Frontal cortex (tissue), 4 donors: ENCODE data around the gene RBPJL. TPM values are rescaled to one million over a fixed set of nuclear protein-coding genes. Genes with fewer than 3 reads are reported as not detected.

ENCODE experiments used
- DNase-seq, 2 donors: peaks; one replicate each; pipeline ENCODE4 v3.0.0; 2012; ENCODE audit warnings: low spot score in 2 of 2
- FAIRE-seq: peaks from 2 replicates; lab custom pipeline; 2012; peaks lifted over from hg19 to GRCh38; lab: Jason Lieb, UNC
- total RNA-seq: library from RNA; depleted of rRNA; stranded (reverse); fragments of >200 nt; gene quantifications from one replicate; pipeline ENCODE4 v1.2.3, GENCODE V29; 2014
- donor health status: control.
- donor health status: control.
- donor health status: control.

The RBPJL gene
- total RNA-seq, 1 donor from 2014 or later, result not detected

DNA sequence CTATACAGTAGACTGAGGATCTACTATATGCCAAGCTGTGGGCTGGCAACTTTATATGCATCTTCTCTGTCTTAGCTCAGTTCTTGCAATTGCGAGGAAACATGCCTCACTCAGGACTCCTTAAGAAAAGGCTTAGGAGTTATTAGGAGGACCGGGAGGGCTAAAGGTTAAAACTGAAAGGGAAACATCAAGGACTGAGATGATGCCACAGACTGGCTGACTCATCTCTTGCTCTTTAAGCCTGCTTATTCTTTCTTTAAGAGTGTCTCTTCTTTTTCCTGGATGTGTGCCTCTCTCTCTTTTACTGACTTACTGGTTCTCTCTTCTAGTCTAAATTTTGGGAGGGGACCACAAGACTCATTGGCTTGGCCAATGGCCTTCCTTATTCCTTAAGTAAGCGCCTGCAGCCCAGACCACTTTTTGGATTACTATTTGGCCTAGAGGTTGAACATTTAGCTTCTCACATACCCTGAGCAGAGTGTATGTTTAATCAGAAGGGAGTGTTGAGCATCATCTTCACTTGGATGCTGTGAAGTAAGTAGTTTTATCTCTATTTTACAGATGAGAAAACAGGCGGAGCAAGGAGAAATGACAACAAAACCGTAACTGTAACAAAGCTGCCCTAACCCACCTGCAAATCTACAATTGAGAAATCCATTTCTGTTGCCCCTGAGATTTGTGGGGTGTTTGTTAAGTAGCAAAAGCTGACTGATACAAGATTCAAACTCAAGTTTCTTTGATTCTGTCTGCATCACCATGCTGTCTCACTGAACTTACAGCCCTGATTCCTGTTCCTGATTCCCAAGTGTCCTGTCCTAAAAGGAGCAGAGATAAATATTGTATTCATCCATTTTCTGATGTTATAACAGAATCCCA is 48.8 kb downstream of the RBPJL start:
- FAIRE-seq, result no peak
- no peak for DNase-seq

DNA sequence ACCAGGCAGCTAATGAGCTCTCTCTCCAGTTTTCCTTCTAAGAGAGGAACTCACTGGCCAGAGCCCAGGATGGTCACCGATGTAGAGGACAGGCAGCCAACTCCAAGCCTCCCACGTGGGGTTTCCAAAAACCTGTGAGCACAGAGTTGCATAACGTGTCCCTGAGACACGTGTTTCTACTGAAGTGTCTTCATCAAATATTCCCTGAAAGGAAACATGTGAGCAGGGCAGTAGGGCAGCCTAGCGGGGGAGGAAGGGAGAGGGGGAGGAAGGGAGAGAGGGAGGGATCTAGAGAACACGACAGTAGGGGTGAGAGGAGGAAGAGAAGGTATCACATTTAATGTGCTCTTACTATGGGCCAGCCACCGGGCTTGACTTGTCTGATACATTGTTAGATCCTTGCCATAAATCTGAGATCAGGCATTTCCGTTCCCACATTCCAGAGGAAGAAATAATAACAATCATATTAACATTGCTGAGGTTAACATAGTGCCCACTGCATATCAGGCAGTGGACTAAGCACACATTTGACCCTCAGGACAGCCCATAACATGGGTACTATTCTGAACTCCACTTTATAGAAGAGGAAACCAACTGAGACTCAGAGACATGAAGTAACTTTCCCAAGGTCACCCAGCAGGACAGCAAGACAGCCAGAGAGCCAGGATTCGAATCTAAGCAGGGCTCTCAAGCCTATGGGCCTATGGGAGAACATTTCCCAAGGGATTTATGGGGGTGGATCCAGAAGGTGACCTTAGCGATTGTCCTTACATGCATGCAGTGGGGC is 51.8 kb downstream of the RBPJL start:
- peak in 1 of 2 donors; percentile 62 for DNase-seq
- no peak for FAIRE-seq

DNA sequence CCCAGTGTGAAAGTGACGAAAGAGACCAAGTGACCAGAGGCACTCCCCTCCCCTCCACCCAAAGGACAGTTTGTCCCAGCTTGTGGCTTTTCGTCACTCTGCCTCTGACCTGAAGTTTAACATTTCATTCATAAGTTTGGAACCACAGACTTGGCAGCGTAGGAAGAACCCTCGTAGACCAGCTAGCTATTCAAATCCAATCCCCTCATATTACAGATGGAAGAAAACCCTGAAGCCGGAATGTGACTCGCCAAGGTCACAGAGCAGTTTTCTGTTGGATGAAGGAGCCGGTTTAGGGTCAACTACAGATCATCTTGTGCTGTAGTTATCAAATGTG is 52.4 kb downstream of the RBPJL start:
- FAIRE-seq (no peak), DNase-seq (no peak)

DNA sequence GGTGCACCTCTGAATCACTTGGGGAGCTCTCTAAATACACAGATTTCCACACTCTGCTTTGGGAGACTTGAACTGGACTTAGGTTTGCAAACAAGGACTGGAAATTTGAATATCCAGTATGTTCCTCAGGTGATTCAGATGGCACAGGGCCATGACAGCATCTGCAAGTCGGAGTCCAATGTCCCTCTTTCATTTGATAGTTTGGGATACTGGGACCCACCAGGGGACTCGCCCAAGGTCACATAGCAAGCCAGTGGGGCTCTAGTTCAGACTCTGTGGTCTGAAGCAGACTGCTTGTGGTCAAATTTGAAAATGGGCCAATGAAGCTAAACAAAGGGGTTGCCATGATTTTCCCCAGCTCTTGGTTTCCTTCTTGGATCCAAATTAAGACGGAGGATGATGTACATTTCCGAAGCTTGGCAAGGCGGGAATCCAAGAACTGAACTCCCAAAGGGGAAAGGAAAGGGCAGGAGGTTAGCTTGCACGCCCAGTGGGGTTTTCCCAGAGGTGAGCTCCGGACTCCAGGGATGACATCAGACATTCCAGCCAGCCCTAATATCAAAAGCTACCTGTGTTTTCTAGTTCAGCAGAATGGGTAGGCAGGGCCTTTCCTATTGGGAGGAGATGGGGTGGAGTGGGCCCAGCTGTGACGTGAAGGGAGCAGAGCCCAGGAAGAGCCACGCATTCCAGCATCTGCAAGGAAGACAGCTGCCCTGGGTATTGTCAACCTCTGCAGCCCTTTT is 52.9 kb downstream of the RBPJL start:
- DNase-seq, result no peak
- FAIRE-seq, result no peak

DNA sequence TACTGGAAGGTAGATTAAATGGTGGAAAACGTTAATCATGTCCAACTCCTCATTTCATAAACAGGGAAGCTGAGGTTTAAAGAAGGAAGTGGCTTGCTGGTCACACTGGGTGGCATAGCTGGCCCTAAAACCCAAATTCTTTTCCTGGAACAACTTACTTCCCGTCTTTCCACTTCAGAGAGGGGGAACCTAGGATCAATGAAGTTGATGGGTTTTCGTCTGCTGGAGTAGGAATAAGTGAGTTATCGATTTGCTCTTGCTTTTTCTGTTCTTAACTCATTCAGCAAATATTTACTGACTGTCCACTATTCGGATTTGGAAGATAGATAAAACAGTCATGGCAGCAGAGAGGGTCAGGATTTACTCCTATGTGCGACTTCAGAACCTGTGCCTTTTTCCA is 55.2 kb downstream of the RBPJL start:
- FAIRE-seq (no peak), DNase-seq (no peak)

DNA sequence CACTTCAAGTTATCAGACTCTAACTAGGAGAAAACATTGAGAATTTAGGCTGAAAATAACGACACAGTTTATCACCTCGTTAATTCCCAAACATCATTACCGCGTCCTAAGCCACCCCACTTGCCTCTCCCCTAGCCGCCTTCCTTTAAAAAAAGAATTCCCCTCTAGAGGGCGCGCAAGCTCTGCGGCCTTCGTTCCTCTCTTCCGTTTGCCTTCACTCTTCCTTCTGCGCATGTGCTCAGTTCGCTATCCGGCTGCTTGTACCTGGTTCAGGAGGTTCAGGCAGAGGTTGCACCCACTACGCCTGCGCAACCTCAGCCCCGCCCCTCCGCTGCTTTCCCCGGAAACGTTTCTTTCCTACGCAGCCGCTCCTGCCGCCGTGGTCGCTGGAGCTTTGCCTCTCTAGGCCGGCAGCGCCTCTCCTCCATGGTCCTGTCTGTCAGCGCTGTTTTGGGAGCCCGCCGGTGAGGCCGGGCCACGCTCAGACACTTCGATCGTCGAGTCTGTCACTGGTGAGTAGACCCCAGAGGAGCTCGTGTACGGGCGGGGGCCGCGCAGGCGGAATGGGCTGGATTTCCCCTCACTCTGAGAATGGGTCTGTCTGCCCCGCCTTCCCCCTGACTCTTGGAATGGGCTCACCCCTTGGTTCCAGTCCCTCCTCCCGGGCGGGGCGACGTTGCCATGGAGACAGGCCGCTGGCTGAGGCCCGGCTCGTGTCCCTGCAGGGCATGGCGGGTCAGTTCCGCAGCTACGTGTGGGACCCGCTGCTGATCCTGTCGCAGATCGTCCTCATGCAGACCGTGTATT is 56.4 kb downstream of the RBPJL start, which contains the start of gene SYS1:
TSS of gene SYS1 (plus strand) at position 353 of the 807 bp plus-strand sequence. CDS start at position 729, 376 bp downstream.
- no peak for FAIRE-seq
- DNase-seq, result peak; percentile 80 to 94

DNA sequence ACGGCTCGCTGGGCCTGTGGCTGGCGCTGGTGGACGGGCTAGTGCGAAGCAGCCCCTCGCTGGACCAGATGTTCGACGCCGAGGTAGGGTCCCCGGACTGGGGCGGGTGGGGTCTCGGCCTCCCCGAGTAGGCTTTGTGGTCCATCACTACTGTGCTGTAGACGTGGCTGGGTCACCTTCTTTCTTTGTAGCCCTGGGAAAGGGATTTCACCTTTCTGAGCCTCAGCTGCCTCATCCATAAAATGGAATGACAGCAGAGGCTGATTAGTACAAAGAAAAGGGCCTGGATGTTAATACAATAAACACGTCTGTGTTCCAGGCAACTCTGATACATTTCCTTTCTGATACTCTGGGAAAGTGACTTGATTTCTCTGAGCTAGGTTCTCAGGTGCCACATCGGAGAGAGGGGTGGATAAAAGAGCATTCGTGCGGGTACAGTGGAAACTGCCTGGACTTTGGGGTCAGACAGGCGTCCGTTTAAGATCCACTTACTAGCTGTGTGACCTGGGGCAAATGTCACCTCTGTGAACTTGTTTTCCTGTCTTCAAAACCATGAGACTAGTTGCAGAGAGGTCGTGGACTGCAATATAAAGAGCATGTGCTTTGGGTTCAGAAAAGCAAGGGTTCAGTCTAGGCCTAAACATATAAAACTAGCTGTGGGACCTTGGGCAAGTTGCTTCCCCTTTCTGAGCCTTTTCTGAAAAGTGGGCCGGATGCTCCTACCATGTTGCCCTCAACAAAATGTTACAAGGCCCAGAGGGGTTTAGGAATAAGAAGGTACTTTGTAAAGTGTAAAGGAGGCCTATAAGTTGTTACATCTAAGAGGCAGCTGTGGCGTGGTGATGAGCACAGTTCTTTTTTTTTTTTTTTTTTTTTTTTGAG is 57.2 kb downstream of the RBPJL start:
- FAIRE-seq (no peak), DNase-seq (no peak)

DNA sequence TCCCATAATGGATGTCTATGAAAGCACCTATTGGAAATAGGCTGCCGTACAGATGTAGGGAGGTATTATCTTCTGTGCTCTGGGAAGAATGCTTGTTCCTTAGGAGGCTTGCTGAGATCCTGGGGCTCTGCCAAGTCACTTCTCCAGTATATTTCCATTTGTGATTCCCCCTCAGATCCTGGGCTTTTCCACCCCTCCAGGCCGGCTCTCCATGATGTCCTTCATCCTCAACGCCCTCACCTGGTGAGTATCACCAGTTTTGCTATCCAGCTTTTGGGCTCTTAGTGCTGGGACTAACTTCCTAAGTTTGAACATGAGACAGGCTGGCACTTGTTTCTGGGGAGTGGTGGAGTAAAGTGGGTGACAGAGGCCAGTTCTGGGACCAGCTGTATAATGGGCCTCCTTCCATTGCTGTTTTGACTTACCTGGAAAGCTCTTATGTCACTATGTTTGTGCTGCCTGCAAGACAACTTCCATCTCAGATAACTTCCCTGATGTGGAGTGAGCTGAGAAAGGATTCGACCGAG is 58.9 kb downstream of the RBPJL start:
- no peak for FAIRE-seq
- no peak for DNase-seq

DNA sequence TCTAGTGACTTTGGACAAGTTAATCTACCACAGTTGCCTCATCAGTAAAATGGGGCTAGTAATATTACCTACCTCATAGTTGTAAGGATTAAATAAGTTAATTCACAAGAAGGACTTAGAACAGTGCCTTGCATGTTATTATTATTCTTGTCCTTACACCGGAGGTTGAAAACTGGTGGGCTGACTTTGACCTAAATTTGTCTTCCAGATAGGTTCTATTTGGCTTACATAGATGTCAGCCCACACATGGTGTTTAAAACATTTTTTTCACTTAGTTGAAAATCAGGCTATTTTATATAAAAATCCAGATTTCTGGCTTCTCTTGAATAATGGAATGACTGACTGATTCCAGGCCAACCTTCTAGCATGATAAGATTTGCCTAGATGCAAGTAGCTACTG is 59.6 kb downstream of the RBPJL start:
- FAIRE-seq, result no peak
- DNase-seq, result no peak

DNA sequence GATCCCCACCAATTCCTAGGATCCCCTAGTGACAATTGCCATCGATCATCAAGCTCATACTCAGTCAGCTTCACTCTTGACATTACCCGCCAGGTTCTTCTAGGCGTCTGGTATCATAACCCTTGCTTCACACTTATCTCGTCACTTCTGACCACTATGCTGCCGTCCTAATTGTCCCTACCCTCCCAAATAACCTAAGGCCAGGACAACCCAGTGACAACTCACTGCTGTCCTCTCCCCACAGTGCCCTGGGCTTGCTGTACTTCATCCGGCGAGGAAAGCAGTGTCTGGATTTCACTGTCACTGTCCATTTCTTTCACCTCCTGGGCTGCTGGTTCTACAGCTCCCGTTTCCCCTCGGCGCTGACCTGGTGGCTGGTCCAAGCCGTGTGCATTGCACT is 60.0 kb downstream of the RBPJL start:
- FAIRE-seq (no peak), DNase-seq (no peak)

DNA sequence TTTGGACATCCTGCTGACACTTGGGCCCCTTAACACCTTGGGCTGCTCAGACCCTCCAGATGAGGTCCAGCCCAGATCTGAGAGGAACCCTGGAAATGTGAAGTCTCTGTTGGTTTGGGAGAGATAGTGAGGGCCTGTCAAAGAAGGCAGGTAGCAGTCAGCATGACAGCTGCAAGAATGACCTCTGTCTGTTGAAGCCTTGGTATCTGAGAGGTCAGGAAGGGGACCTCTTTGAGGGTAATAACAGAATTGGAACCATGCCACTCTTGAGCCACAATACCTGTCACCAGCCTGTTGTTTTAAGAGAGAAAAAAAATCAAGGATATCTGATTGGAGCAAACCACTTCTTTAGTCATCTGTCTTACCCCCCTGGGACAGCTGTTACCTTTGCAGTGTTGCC is 60.5 kb downstream of the RBPJL start:
- DNase-seq, result no peak
- no peak for FAIRE-seq

Other genes starting within 250 kb of the RBPJL start
- 1.2 TPM for gene KCNS1, start 205.7 kb upstream of the RBPJL start, total RNA-seq
- gene WFDC5, start 191.7 kb upstream of the RBPJL start, total RNA-seq, result not detected
- gene WFDC12, start 182.4 kb upstream of the RBPJL start, total RNA-seq, result not detected
- not detected for gene PI3, start 131.9 kb upstream of the RBPJL start, total RNA-seq
- gene SEMG1, start 99.8 kb upstream of the RBPJL start, total RNA-seq, result not detected
- gene SEMG2, start 85.5 kb upstream of the RBPJL start, total RNA-seq, result not detected
- 0.41 TPM for gene SLPI, start 52.3 kb upstream of the RBPJL start, total RNA-seq
- gene MATN4, start 1.5 kb downstream of the RBPJL start, total RNA-seq, result under 0.01 TPM
- gene SDC4, start 41.6 kb downstream of the RBPJL start, total RNA-seq, result 0.82 TPM
- 25.7 TPM for gene SYS1, start 56.3 kb downstream of the RBPJL start, total RNA-seq
- not detected for gene TP53TG5, start 71.5 kb downstream of the RBPJL start, total RNA-seq
- gene DBNDD2, start 101.4 kb downstream of the RBPJL start, total RNA-seq, result 2.9 TPM
- gene PIGT, start 109.3 kb downstream of the RBPJL start, total RNA-seq, result 10.2 TPM
- 3.3 TPM for gene WFDC2, start 162.9 kb downstream of the RBPJL start, total RNA-seq
- not detected for gene SPINT3, start 208.8 kb downstream of the RBPJL start, total RNA-seq
- not detected for gene WFDC6, start 232.6 kb downstream of the RBPJL start, total RNA-seq
- gene EPPIN, start 240.6 kb downstream of the RBPJL start, total RNA-seq, result not detected